ENCODE measurements around the gene TAGAP.
"Not testable (repeated sequence)": the region's sequence is repeated elsewhere in the genome, so short reads cannot be mapped to it uniquely, and the experiment has no call there.

The TAGAP gene

GRCh38 chr6:159008656-159009288 lies 36.0 kb downstream of the TAGAP start:
- no peak for DNase-seq

- DNase-seq = no peak
Measured at GRCh38 chr6:159007510-159007909, 37.3 kb downstream of the TAGAP start.

- no peak for DNase-seq
Measured at GRCh38 chr6:159005436-159005835, 39.4 kb downstream of the TAGAP start.

GRCh38 chr6:159004592-159004991 lies 40.2 kb downstream of the TAGAP start:
- DNase-seq = no peak

GRCh38 chr6:159002432-159003155 lies 42.2 kb downstream of the TAGAP start:
- no peak for DNase-seq

GRCh38 chr6:158999666-159000403 lies 45.0 kb downstream of the TAGAP start, which contains the start of gene RSPH3:
TSS of gene RSPH3 (minus strand) at chr6:159000202. CDS start at chr6:158999550, 652 bp downstream.
- DNase-seq = peak; percentile 94

GRCh38 chr6:158999154-158999665 lies 45.6 kb downstream of the TAGAP start:
- no peak for DNase-seq

- no peak for DNase-seq
Measured at GRCh38 chr6:158996856-158997255, 47.9 kb downstream of the TAGAP start.

- DNase-seq = no peak
Measured at GRCh38 chr6:158993639-158994038, 51.2 kb downstream of the TAGAP start.

- DNase-seq = peak; percentile 21
Measured at GRCh38 chr6:158991017-158991723, 53.6 kb downstream of the TAGAP start.

GRCh38 chr6:158989711-158990110 lies 55.1 kb downstream of the TAGAP start:
- DNase-seq = not testable (repeated sequence)

GRCh38 chr6:158988477-158988876 lies 56.3 kb downstream of the TAGAP start:
- DNase-seq = no peak

GRCh38 chr6:158987657-158988056 lies 57.1 kb downstream of the TAGAP start:
- no peak for DNase-seq

All from stimulated activated CD4-positive, alpha-beta T cell treated with anti-CD3 and anti-CD28 coated beads, Interleukin-4, amount 100 ng/mL, for 24 hours (primary cell).